Measurements from ENCODE around the gene TANC1.

- TF ChIP-seq CTCF (IDR thresholded peaks at IDR 0.05; ENCODE audit: insufficient read depth, low read depth, low read length) (no peak), EZH2 (IDR thresholded peaks at IDR 0.05; ENCODE audit: insufficient read depth, low read length) (no peak)
Measured at GRCh38 chr2:158923641-158924040, 44.8 kb upstream of the TANC1 start.

All from astrocyte (in vitro differentiated cells and primary cell).